Loucy (cell line): ENCODE data around the gene C10orf143.

Experiments
- H2AFZ ChIP-seq: fragments of 200-600 bp; sonication (generic); 2 replicates; pipeline ENCODE4 v1.6.0; 2016; ENCODE audit warnings: antibody characterized with exemption, mild to moderate bottlenecking, low read length, moderate library complexity
- H3F3A ChIP-seq: fragments of 200-600 bp; 2 replicates; pipeline ENCODE4 v1.6.0; 2016; ENCODE audit warnings: antibody characterized with exemption, low read depth, mild to moderate bottlenecking
- H3K27me3 ChIP-seq: fragments of 200-600 bp; sonication (generic); 2 replicates; pipeline ENCODE4 v1.6.1; 2014; ENCODE audit warnings: low read length, mild to moderate bottlenecking; ENCODE audit not compliant: insufficient read depth, poor library complexity, severe bottlenecking
- H3K36me3 ChIP-seq: fragments of 200-600 bp; sonication (generic); 2 replicates; pipeline ENCODE4 v1.6.1; 2016; ENCODE audit warnings: low read length; ENCODE audit not compliant: insufficient read depth
- H3K4me1 ChIP-seq: fragments of 200-600 bp; sonication (generic); 2 replicates; pipeline ENCODE4 v1.5.1; 2014; ENCODE audit warnings: low read length, mild to moderate bottlenecking; ENCODE audit not compliant: insufficient read depth, poor library complexity, severe bottlenecking
- H3K4me2 ChIP-seq: fragments of 200-600 bp; sonication (generic); 2 replicates; pipeline ENCODE4 v1.6.0; 2014; ENCODE audit warnings: antibody characterized with exemption, low read length, low read depth, mild to moderate bottlenecking; ENCODE audit not compliant: poor library complexity, severe bottlenecking
- H3K4me3 ChIP-seq: fragments of 200-600 bp; sonication (generic); 2 replicates; pipeline ENCODE4 v1.5.1; 2014; ENCODE audit warnings: low read length, mild to moderate bottlenecking, mixed read lengths; ENCODE audit not compliant: poor library complexity, severe bottlenecking
- H3K79me2 ChIP-seq: fragments of 200-600 bp; sonication (generic); 2 replicates; pipeline ENCODE4 v1.6.1; 2014; ENCODE audit warnings: low read length; ENCODE audit not compliant: insufficient read depth
- H3K9ac ChIP-seq: fragments of 200-600 bp; sonication (generic); 2 replicates; pipeline ENCODE4 v1.6.0; 2014; ENCODE audit warnings: mild to moderate bottlenecking, low read depth, low read length, moderate library complexity; ENCODE audit not compliant: poor library complexity, severe bottlenecking
- H3K9me2 ChIP-seq: fragments of 200-600 bp; sonication (generic); replicated peaks from 2 replicates; pipeline ENCODE4 v1.6.1; 2016; ENCODE audit warnings: low read depth, low read length, mixed read lengths
- H3K9me3 ChIP-seq: fragments of 200-600 bp; sonication (generic); 2 replicates; pipeline ENCODE4 v1.6.1; 2014; ENCODE audit warnings: mild to moderate bottlenecking, antibody characterized with exemption, low read length, low read depth; ENCODE audit not compliant: insufficient read depth
- H4K20me1 ChIP-seq: fragments of 200-600 bp; sonication (generic); 2 replicates; pipeline ENCODE4 v1.6.0; 2014; ENCODE audit warnings: antibody characterized with exemption, low read length, mild to moderate bottlenecking; ENCODE audit not compliant: insufficient read depth, poor library complexity, severe bottlenecking
- EZH2phosphoT487 ChIP-seq: fragments of 200-600 bp; IDR thresholded peaks from 2 replicates; pipeline ENCODE4 v1.6.1; 2018; ENCODE audit warnings: antibody characterized with exemption, mild to moderate bottlenecking, moderate library complexity, borderline replicate concordance
- TF ChIP-seq, protein P1 (sequence below): fragments of 200-600 bp; sonication (generic); conservative IDR thresholded peaks from 2 replicates; pipeline ENCODE4 v1.5.1; 2014; ENCODE audit warnings: mild to moderate bottlenecking, antibody characterized with exemption, low read length

The C10orf143 gene

GRCh38 chr10:130141878-130142277 lies 31.2 kb upstream of the C10orf143 start:
- Histone ChIP-seq H2AFZ (no peak overlapping the region), H3K9ac (peak overlapping the region; percentile 12), H3K4me2 (peak overlapping the region; percentile 90), H3K4me1 (peaks cover 44% of the 10 kb centered on the region), H3K36me3 (peaks cover 12% of the 10 kb centered on the region), H3K4me3 (peak overlapping the region; percentile 93), H3K27me3 (no peaks in the 10 kb centered on the region), H3K9me2 (no peaks in the 10 kb centered on the region), H4K20me1 (peaks cover 74% of the 10 kb centered on the region), H3K9me3 (no peaks in the 10 kb centered on the region), H3K79me2 (peaks cover 94% of the 10 kb centered on the region), H3F3A (no peaks in the 10 kb centered on the region)
- TF ChIP-seq, protein P1, sequence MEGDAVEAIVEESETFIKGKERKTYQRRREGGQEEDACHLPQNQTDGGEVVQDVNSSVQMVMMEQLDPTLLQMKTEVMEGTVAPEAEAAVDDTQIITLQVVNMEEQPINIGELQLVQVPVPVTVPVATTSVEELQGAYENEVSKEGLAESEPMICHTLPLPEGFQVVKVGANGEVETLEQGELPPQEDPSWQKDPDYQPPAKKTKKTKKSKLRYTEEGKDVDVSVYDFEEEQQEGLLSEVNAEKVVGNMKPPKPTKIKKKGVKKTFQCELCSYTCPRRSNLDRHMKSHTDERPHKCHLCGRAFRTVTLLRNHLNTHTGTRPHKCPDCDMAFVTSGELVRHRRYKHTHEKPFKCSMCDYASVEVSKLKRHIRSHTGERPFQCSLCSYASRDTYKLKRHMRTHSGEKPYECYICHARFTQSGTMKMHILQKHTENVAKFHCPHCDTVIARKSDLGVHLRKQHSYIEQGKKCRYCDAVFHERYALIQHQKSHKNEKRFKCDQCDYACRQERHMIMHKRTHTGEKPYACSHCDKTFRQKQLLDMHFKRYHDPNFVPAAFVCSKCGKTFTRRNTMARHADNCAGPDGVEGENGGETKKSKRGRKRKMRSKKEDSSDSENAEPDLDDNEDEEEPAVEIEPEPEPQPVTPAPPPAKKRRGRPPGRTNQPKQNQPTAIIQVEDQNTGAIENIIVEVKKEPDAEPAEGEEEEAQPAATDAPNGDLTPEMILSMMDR: no peak
- no peak for TF ChIP-seq EZH2phosphoT487

DNA sequence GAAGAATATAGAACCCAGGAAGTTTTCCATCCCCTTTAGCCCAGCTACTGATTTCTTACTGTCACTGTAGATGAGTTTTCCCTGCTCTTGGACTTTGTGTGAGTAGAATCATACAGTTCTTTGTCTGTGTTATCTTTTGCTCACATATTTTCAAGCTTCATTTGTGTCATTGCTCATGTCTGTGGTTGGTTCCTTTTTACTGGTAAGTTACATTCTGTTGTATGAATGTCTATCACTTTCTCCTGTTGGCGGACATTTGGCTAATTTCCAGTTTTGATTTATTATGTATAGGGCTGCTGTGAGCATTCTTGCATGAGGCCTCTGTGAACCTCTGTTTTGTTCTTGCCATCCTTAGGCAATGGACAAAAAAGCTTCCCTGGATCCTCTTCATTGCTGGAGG lies 30.8 kb upstream of the C10orf143 start:
- Histone ChIP-seq H3K27me3 (no peaks in the 10 kb centered on the region), H3K9me3 (no peaks in the 10 kb centered on the region), H3F3A (no peaks in the 10 kb centered on the region), H2AFZ (no peak overlapping the region), H3K4me2 (peak overlapping the region; percentile 90), H3K79me2 (peaks cover 96% of the 10 kb centered on the region), H3K9me2 (no peaks in the 10 kb centered on the region), H3K9ac (peak overlapping the region; percentile 12), H3K4me1 (peaks cover 44% of the 10 kb centered on the region), H3K36me3 (peaks cover 7% of the 10 kb centered on the region; the same call in 1 of the 2 replicates), H4K20me1 (peaks cover 74% of the 10 kb centered on the region), H3K4me3 (peak overlapping the region; percentile 93)
- TF ChIP-seq EZH2phosphoT487: no peak
- TF ChIP-seq, protein P1: no peak

- Histone ChIP-seq H3K4me1 (peaks cover 44% of the 10 kb centered on the region), H3K9ac (peak overlapping the region; percentile 12), H3K4me3 (peak overlapping the region; percentile 93), H3K9me2 (no peaks in the 10 kb centered on the region), H3F3A (no peaks in the 10 kb centered on the region), H4K20me1 (peaks cover 72% of the 10 kb centered on the region), H3K79me2 (peaks cover 93% of the 10 kb centered on the region), H3K4me2 (peak overlapping the region; percentile 90), H2AFZ (no peak overlapping the region), H3K36me3 (peaks cover 3% of the 10 kb centered on the region; the same call in 1 of the 2 replicates), H3K27me3 (no peaks in the 10 kb centered on the region), H3K9me3 (no peaks in the 10 kb centered on the region)
- TF ChIP-seq, protein P1: no peak
- TF ChIP-seq EZH2phosphoT487: no peak
These were observed 30.4 kb upstream of the C10orf143 start for GRCh38 chr10:130141038-130141437.
